GM12878 (cell line): ENCODE measurements around the gene MFN1. TPM values are rescaled to one million over a fixed set of nuclear protein-coding genes. Genes with fewer than 3 reads are reported as not detected.

Experiments
- ATAC-seq: fragments of 200-7000 bp; cut with Tn5 transposase; 3 replicates; pipeline ENCODE4 v1.9.1; 2020; ENCODE audit warnings: mild to moderate bottlenecking, moderate library complexity
- BruUV-seq: library from RNA; stranded (reverse); fragments of 400-500 nt; replicated peaks from 2 replicates; lab custom pipeline; 2021; lab: Mats Ljungman, UMichigan
- CTCF ChIA-PET: fragments of 300-600 bp; sonication (Branson Sonifier 250); formaldehyde crosslinking; extraction: SDS; loops from one replicate; lab custom pipeline; 2021; ENCODE audit warnings: inconsistent platforms; lab: Yijun Ruan, JAX
- POLR2A ChIA-PET: fragments of 350-600 bp; formaldehyde crosslinking; extraction: SDS; loops from one replicate; lab custom pipeline; 2021; ENCODE audit warnings: inconsistent platforms; lab: Charles Lee
- RAD21 ChIA-PET: fragments of 300-600 bp; sonication (Branson Sonifier 250); formaldehyde crosslinking; loops from one replicate; lab custom pipeline; 2023; ENCODE audit warnings: antibody characterized with exemption; ENCODE audit not compliant: unreplicated experiment; lab: Charles Lee
- SMC1A ChIA-PET: fragments of 300-600 bp; sonication (Branson Sonifier 250); formaldehyde crosslinking; loops from one replicate; lab custom pipeline; 2023; ENCODE audit not compliant: unreplicated experiment, uncharacterized antibody; lab: Charles Lee
- DNase-seq: peaks from one replicate; pipeline ENCODE4 v3.0.0-alpha.2; 2011; ENCODE audit warnings: low read depth, low spot score
- FAIRE-seq: peaks from 3 replicates; lab custom pipeline; 2011; peaks lifted over from hg19 to GRCh38; lab: Jason Lieb, UNC
- H2AFZ ChIP-seq: 2 replicates; pipeline ENCODE4 v1.6.0; 2011; ENCODE audit warnings: low read depth, low read length, control low read depth; ENCODE audit not compliant: control insufficient read depth
- H3K27ac ChIP-seq: 2 replicates; pipeline ENCODE4 v1.5.1; 2011; ENCODE audit warnings: control low read depth; ENCODE audit not compliant: control insufficient read depth, insufficient read depth
- H3K27me3 ChIP-seq, 2 experiments: replicated peaks in 1 of 2; 2 replicates each; pipeline versions ENCODE4 v1.6.0 to v1.6.1; 2011; ENCODE audit warnings: low read length in 1 of 2; ENCODE audit not compliant: control insufficient read depth in 2 of 2, insufficient read depth in 2 of 2
- H3K36me3 ChIP-seq, 2 experiments: 2 replicates each; pipeline ENCODE4 v1.5.1; 2011; ENCODE audit warnings: low read length in 1 of 2; ENCODE audit not compliant: control insufficient read depth in 2 of 2, insufficient read depth in 2 of 2
- H3K4me1 ChIP-seq: 2 replicates; pipeline ENCODE4 v1.6.1; 2011; ENCODE audit warnings: mild to moderate bottlenecking, low read length, moderate library complexity, mixed read lengths; ENCODE audit not compliant: control insufficient read depth, insufficient read depth
- H3K4me2 ChIP-seq: 2 replicates; pipeline ENCODE4 v1.6.0; 2011; ENCODE audit warnings: control low read depth; ENCODE audit not compliant: control insufficient read depth, insufficient read depth
- H3K4me3 ChIP-seq: fragments of 200-600 bp; sonication (generic); 2 replicates; pipeline ENCODE4 v1.5.1; 2016
- H3K79me2 ChIP-seq: 2 replicates; pipeline ENCODE4 v1.6.0; 2011; ENCODE audit warnings: low read length; ENCODE audit not compliant: control insufficient read depth, insufficient read depth
- H3K9ac ChIP-seq: 2 replicates; pipeline ENCODE4 v1.8.0; 2011; ENCODE audit warnings: low read length, control low read depth, mixed read lengths; ENCODE audit not compliant: control insufficient read depth, insufficient read depth
- H3K9me3 ChIP-seq: replicated peaks from 3 replicates; pipeline ENCODE4 v1.5.1; 2011; ENCODE audit warnings: mild to moderate bottlenecking, low read length; ENCODE audit not compliant: control insufficient read depth, insufficient read depth
- H4K20me1 ChIP-seq: 2 replicates; pipeline ENCODE4 v1.6.0; 2011; ENCODE audit not compliant: control insufficient read depth, insufficient read depth
- BRCA1 ChIP-seq: IDR thresholded peaks from 2 replicates; pipeline ENCODE4 v1.6.1; 2011; ENCODE audit warnings: low read depth, low read length, improper control_type of control experiment
- EGR1 ChIP-seq, 2 experiments: IDR thresholded peaks; 1 replicate in 1 of 2; 2 replicates in 1 of 2; pipeline ENCODE4 v1.6.1; 2011 to 2012; ENCODE audit warnings: low read depth in 2 of 2, low read length in 2 of 2, borderline replicate concordance in 1 of 2, mild to moderate bottlenecking in 1 of 2, moderate library complexity in 1 of 2
- IKZF1 ChIP-seq: fragments of 450-650 bp; conservative IDR thresholded peaks from 2 replicates; pipeline ENCODE4 v1.6.1; 2017; ENCODE audit warnings: antibody characterized with exemption, mild to moderate bottlenecking
- JUNB ChIP-seq: IDR thresholded peaks from 2 replicates; pipeline ENCODE4 v1.6.1; 2016; ENCODE audit warnings: antibody characterized with exemption, mild to moderate bottlenecking
- JUND ChIP-seq: IDR thresholded peaks from 2 replicates; pipeline ENCODE4 v1.6.1; 2012; ENCODE audit warnings: low read depth, mild to moderate bottlenecking, low read length, improper control_type of control experiment, moderate library complexity
- MEF2B ChIP-seq: fragments of 450-650 bp; IDR thresholded peaks from 2 replicates; pipeline ENCODE4 v1.6.1; 2018; ENCODE audit warnings: mild to moderate bottlenecking, moderate library complexity; ENCODE audit not compliant: partially characterized antibody, poor library complexity, severe bottlenecking
- NFXL1 ChIP-seq: fragments of 450-650 bp; IDR thresholded peaks from 2 replicates; pipeline ENCODE4 v1.6.1; 2017; ENCODE audit warnings: antibody characterized with exemption, mild to moderate bottlenecking, borderline replicate concordance
- NR2C2 ChIP-seq: IDR thresholded peaks from 2 replicates; pipeline ENCODE4 v1.6.1; 2011; ENCODE audit warnings: borderline replicate concordance, low read depth; ENCODE audit not compliant: control insufficient read depth, insufficient read length
- PAX5 ChIP-seq: IDR thresholded peaks from 2 replicates; pipeline ENCODE4 v1.6.1; 2011; ENCODE audit warnings: low read depth, low read length, borderline replicate concordance
- RB1 ChIP-seq: fragments of 450-650 bp; formaldehyde crosslinking; IDR thresholded peaks from 2 replicates; pipeline ENCODE4 v1.6.1; 2017; ENCODE audit warnings: mild to moderate bottlenecking, borderline replicate concordance
- SMAD5 ChIP-seq: IDR thresholded peaks from 2 replicates; pipeline ENCODE4 v1.6.1; 2016; ENCODE audit warnings: antibody characterized with exemption, low read depth
- SREBF2 ChIP-seq: IDR thresholded peaks from 2 replicates; pipeline ENCODE4 v1.6.1; 2012; ENCODE audit warnings: mild to moderate bottlenecking, low read length
- ZNF274 ChIP-seq: IDR thresholded peaks from one replicate; pipeline ENCODE4 v1.8.0; 2011; ENCODE audit not compliant: insufficient read length, insufficient read depth
- WGBS: methylation state at CpG from one replicate; pipeline ENCODE4 v1.1.6; 2016; ENCODE audit warnings: low lambda C conversion rate; ENCODE audit not compliant: insufficient replicate concordance, insufficient coverage; ENCODE audit errors: missing lambda C conversion rate; 5-methylcytosine and 5-hydroxymethylcytosine counted together
- in situ Hi-C: fragments of 300-500 bp; cut with MboI; formaldehyde crosslinking; loops from 9 replicates; pipeline ENCODE4 v1.14.3; 2018; ENCODE audit warnings: mixed read lengths
- intact Hi-C: fragments of 100-400 bp; cut with micrococcal nuclease; formaldehyde crosslinking; loops from one replicate; pipeline ENCODE4 v1.14.2; 2022; ENCODE audit not compliant: unreplicated experiment
- polyA plus RNA-seq, 11 experiments: library from polyadenylated mRNA; depleted of rRNA in 4 of 11; unstranded in 6 of 11; stranded (reverse) in 5 of 11; fragments of >200 nt; fragmentation: Nextera tagmentation in 4 of 11; fragmentation: Illumina TruSeq in 1 of 11; extraction: Ambion mirVana in 4 of 11; extraction: Trizol in 1 of 11; gene quantifications; 1 replicate in 1 of 11; 2 replicates in 10 of 11; pipeline versions ENCODE4 v1.2.1 to v1.2.3, GENCODE V29; 2011 to 2016; ENCODE audit warnings: inconsistent platforms in 2 of 11, missing spikeins in 2 of 11, low read depth in 1 of 11
- total RNA-seq, 4 experiments: library from RNA; depleted of rRNA in 3 of 4; stranded (reverse); fragments of >200 nt in 3 of 4; fragmentation: Illumina TruSeq in 1 of 4; extraction: Trizol in 1 of 4; gene quantifications; 2 replicates each; pipeline versions ENCODE4 v1.2.1 to v1.2.3, GENCODE V29; 2013 to 2021
- TF ChIP-seq, protein P1 (sequence below): fragments of 450-650 bp; conservative IDR thresholded peaks from 2 replicates; pipeline ENCODE4 v1.6.1; 2017; ENCODE audit warnings: mild to moderate bottlenecking, moderate library complexity
- TF ChIP-seq, protein P2 (sequence below): fragments of 450-650 bp; IDR thresholded peaks from 2 replicates; pipeline ENCODE4 v1.6.1; 2017; ENCODE audit warnings: mild to moderate bottlenecking, low read depth, inconsistent platforms; ENCODE audit not compliant: poor library complexity, severe bottlenecking
- TF ChIP-seq, protein P3 (sequence below): fragments of 450-650 bp; IDR thresholded peaks from 2 replicates; pipeline ENCODE4 v1.6.1; 2017; ENCODE audit warnings: mild to moderate bottlenecking, moderate library complexity

The MFN1 gene
- total and polyA plus RNA-seq, 10 of the 15 experiments (the other 5 are each of a cell fraction or from before 2014, with no cell fraction given) = 14.4 to 120 (median 39.8) TPM

DNA sequence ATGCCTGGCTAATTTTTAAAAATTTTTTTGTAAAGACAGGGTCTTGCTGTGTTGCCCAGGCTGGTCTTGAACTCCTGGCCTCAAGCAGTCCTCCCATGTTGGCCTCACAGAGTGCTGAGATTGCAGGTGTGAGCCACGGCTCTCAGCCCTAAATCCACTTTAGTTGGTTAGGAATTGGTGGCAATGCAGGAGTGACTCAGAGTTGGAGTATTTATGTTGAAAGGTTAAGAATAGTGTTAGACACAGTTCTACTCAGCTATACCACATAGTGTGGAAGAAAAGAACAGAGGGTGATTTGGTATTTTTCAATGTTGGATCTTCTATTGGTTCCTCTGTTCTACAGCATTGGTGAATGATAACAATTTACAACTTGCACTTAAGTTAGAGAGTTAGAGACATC is 17.1 kb upstream of the MFN1 start:
- ChIA-PET SMC1A (interaction anchor here (0.8 to 1.1 kb wide), 2 partner anchors 16 to 50 kb away, joined by 3 read pairs; no protein-coding TSS in a partner anchor), CTCF (no interaction called here), POLR2A (no interaction called here), RAD21 (no interaction called here)
- H3K4me3 ChIP-seq = no peak overlapping the region
- WGBS = 95% methylated on average over 1 of the region's 1 CpG
- no peaks in the 10 kb centered on the region for H4K20me1 ChIP-seq
- no peak for TF ChIP-seq BRCA1
- TF ChIP-seq MEF2B = no peak
- TF ChIP-seq PAX5 = no peak
- TF ChIP-seq JUND = no peak
- no peak for TF ChIP-seq IKZF1
- TF ChIP-seq JUNB = no peak
- TF ChIP-seq RB1 = no peak
- no peak for TF ChIP-seq NFXL1
- no peak for TF ChIP-seq EGR1 (IDR thresholded peaks at IDR 0.05; ENCODE audit: borderline replicate concordance in 1 of 2, low read depth in 2 of 2, low read length in 2 of 2)
- no peak for TF ChIP-seq SREBF2
- TF ChIP-seq, protein P1, sequence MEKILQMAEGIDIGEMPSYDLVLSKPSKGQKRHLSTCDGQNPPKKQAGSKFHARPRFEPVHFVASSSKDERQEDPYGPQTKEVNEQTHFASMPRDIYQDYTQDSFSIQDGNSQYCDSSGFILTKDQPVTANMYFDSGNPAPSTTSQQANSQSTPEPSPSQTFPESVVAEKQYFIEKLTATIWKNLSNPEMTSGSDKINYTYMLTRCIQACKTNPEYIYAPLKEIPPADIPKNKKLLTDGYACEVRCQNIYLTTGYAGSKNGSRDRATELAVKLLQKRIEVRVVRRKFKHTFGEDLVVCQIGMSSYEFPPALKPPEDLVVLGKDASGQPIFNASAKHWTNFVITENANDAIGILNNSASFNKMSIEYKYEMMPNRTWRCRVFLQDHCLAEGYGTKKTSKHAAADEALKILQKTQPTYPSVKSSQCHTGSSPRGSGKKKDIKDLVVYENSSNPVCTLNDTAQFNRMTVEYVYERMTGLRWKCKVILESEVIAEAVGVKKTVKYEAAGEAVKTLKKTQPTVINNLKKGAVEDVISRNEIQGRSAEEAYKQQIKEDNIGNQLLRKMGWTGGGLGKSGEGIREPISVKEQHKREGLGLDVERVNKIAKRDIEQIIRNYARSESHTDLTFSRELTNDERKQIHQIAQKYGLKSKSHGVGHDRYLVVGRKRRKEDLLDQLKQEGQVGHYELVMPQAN = no peak
- TF ChIP-seq SMAD5 = no peak
- TF ChIP-seq, protein P2, sequence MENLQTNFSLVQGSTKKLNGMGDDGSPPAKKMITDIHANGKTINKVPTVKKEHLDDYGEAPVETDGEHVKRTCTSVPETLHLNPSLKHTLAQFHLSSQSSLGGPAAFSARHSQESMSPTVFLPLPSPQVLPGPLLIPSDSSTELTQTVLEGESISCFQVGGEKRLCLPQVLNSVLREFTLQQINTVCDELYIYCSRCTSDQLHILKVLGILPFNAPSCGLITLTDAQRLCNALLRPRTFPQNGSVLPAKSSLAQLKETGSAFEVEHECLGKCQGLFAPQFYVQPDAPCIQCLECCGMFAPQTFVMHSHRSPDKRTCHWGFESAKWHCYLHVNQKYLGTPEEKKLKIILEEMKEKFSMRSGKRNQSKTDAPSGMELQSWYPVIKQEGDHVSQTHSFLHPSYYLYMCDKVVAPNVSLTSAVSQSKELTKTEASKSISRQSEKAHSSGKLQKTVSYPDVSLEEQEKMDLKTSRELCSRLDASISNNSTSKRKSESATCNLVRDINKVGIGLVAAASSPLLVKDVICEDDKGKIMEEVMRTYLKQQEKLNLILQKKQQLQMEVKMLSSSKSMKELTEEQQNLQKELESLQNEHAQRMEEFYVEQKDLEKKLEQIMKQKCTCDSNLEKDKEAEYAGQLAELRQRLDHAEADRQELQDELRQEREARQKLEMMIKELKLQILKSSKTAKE = no peak
- no peak for TF ChIP-seq NR2C2
- no peak for TF ChIP-seq ZNF274
- TF ChIP-seq, protein P3, sequence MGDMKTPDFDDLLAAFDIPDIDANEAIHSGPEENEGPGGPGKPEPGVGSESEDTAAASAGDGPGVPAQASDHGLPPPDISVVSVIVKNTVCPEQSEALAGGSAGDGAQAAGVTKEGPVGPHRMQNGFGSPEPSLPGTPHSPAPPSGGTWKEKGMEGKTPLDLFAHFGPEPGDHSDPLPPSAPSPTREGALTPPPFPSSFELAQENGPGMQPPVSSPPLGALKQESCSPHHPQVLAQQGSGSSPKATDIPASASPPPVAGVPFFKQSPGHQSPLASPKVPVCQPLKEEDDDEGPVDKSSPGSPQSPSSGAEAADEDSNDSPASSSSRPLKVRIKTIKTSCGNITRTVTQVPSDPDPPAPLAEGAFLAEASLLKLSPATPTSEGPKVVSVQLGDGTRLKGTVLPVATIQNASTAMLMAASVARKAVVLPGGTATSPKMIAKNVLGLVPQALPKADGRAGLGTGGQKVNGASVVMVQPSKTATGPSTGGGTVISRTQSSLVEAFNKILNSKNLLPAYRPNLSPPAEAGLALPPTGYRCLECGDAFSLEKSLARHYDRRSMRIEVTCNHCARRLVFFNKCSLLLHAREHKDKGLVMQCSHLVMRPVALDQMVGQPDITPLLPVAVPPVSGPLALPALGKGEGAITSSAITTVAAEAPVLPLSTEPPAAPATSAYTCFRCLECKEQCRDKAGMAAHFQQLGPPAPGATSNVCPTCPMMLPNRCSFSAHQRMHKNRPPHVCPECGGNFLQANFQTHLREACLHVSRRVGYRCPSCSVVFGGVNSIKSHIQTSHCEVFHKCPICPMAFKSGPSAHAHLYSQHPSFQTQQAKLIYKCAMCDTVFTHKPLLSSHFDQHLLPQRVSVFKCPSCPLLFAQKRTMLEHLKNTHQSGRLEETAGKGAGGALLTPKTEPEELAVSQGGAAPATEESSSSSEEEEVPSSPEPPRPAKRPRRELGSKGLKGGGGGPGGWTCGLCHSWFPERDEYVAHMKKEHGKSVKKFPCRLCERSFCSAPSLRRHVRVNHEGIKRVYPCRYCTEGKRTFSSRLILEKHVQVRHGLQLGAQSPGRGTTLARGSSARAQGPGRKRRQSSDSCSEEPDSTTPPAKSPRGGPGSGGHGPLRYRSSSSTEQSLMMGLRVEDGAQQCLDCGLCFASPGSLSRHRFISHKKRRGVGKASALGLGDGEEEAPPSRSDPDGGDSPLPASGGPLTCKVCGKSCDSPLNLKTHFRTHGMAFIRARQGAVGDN = no peak
- no peaks in the 10 kb centered on the region for H3K4me1 ChIP-seq
- H3K27me3 ChIP-seq = no peaks in the 10 kb centered on the region
- H3K9me3 ChIP-seq = no peaks in the 10 kb centered on the region; the same call in 2 of the 3 replicates
- no peak for DNase-seq
- H3K9ac ChIP-seq = no peak overlapping the region
- H3K79me2 ChIP-seq = peaks cover 27% of the 10 kb centered on the region
- in situ Hi-C loops (loop anchor here (25.0 kb wide), 1 partner anchor 1282 kb away; the partner anchor contains the start of gene TTC14), intact Hi-C loops (no loop called here)
- no peak overlapping the region for H3K27ac ChIP-seq
- H3K36me3 ChIP-seq = peaks cover 6 to 38% of the 10 kb centered on the region in 2 experiments
- BruUV-seq = no TSS peak
- no peak for FAIRE-seq
- no peak for ATAC-seq
- no peak overlapping the region for H2AFZ ChIP-seq
- H3K4me2 ChIP-seq = no peak overlapping the region
